HK-2 (cell line): ENCODE measurements around the gene RNF123.

Experiments
- DNase-seq: peaks from one replicate; pipeline ENCODE4 v3.0.0-alpha.2; 2018; ENCODE audit not compliant: unreplicated experiment

The RNF123 gene

DNA sequence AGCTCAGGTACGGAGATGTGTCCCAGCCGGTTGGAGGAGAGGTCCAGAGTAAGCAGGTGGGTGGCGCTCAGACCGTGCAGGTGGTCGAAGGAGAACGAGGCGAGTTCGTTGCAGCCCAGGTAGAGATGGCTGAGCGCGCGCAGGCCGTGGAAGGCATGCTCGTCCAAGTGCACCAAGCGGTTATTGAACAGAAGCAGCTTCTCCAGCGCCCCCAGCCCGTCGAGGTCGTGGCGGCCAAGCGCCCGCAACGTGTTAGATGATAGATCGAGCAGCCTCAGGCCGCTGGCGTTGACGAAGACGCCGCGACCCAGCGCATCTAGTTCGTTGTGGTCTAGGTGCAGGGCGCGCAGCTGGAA, 29.5 kb downstream of the RNF123 start:
- DNase-seq, result no peak

- DNase-seq, result no peak
Observed at GRCh38 chr3:49719214-49719884, 30.0 kb downstream of the RNF123 start, which contains the start of gene AMIGO3. Gene AMIGO3, minus strand, starts transcription at chr3:49719684. Its CDS starts 219 bp downstream, at chr3:49719465.

GRCh38 chr3:49720855-49721595, 31.7 kb downstream of the RNF123 start:
- no peak for DNase-seq

DNA sequence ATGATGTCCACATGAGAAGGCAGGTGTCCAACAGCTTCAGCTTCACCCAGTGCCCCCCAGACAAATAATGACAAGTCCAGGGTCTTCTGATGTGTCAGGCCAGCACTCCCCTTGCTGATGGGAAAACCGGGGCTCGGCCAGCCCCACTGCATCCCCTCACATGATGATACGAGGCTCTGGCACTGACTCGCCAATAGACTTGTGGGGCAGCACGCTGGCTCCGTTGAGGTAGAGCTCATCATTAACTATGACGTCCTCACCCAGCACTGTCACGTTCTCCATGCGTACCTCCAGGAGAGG, 32.2 kb downstream of the RNF123 start:
- no peak for DNase-seq

DNA sequence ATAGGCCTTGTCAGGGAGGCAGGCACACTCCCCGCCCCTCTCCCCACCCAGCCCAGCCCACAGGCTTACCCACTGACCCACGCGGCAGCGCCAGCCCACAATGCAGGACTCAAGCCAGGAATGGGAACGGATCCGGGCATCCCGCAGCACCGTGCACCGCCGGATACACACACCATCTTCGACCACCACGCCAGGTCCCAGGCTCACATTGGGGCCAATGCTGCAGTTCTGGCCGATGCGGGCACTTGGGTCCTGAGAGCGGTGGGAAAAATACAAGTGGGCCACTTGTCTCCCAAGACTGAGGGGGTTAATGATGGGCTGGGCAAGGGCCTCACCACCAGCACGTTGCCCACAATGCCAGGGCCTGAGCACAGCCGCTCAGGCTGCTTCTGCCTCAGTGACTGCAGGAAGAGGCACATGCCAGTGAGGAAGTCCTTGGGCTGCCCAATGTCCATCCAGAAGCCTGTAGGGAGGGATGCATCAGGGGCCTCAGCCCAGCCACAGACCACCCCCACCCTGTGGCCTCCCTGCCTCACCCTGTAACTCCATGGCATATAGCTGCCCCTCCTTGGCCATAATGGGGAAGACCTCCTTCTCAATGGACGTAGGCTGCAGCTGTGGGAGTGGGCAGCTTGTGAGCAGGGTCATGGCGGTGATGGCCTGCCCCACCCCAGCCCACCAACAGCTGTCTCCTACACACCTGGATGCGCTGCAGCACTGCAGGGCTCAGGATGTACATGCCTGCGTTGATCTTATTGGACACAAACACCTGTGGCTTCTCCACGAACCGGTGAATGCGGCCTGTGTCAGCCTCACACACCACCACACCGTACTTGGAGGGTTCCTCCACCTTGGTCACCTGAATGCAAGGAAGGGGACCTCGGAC, 32.8 kb downstream of the RNF123 start:
- no peak for DNase-seq

GRCh38 chr3:49722896-49723295, 33.5 kb downstream of the RNF123 start:
- DNase-seq, result no peak

- DNase-seq, result peak; percentile 51
Observed at GRCh38 chr3:49723296-49723627, 33.9 kb downstream of the RNF123 start.

DNA sequence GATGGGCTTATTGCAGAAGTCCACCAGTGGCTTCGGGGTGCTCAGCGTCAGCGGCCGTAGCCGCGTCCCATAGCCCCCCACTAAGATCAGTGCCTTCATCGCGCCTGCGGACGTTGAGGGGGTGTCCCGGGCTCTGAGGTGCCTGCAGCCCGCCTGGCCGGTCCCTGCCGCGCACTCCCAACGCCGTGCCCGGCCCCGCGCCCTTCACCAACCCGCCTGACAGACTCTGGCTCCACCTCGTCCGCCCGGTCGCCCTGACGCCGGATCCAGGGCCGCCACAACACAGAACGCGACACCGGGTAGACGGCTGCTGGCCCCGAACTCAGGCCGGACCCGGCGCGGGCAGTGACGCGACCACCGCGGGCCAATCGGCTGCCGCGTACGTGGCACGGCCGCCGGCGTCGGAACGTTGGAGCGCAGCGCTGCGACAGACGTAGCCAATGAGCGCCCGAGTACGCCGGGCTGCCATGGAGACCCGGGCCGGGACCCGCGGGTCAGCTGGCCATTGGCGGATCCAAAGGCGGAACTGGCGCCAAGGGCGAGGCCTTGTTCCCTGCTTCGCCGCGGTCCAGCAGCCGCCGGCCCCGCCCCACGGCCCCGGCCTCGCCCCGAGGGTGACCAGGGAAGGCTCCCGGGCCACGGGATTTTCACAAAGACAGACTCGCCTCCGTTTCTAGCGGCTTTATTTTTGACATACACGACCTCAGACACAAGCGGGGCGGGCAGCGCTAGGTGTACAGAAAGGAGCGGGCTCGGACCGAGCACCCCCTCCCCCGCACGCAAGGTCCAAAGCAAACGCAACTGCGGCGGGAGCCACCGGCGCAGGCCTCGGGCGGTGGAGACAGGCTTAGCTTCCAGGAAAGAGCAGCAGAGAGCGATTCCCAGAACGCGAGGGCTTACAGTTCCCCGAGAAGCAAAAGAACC, 34.5 kb downstream of the RNF123 start, which contains the start of gene GMPPB:
GMPPB (minus strand) TSS at position 324 of the 924 bp plus-strand sequence; CDS start at position 99, 225 bp downstream.
- DNase-seq, result peak; percentile 94

- DNase-seq, result no peak
Observed at GRCh38 chr3:49724586-49724985, 35.2 kb downstream of the RNF123 start.

DNA sequence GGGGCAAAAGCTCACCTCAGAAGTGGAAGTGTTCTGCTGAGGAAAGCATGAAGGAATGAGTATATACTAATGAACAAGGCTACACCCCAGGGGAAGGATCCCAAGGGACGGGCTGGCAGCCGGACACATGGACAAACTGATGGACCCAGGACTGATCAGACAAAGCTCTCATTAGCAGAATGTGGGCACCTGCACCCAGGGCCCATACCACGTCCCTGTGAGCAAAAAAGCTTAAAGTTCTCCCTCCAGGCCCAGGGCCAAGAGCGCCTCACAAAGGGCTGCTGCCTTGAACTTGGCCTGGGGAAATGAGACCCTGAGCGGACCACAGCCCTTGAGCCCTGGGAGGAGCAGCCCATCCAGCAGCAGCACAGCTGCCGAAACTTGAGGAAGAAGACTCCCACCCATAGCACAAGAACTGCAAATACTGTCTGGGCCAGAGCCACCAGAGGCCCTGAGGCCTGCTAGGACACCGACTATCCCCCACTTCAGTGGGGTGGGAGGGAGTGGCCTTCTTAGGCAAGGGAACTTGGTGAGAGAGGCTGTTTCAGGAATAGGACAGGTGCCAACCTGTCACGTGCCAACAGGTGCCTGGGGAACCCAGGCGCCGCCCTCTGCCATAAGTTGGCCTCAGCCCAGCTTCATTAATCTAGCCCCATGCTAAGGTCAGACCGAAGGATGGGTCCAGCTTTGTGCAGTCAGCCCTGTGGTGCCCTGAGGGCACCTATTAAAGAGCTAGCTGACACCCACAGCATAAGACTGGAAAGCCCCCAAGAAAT, 36.7 kb downstream of the RNF123 start:
- DNase-seq, result no peak

DNA sequence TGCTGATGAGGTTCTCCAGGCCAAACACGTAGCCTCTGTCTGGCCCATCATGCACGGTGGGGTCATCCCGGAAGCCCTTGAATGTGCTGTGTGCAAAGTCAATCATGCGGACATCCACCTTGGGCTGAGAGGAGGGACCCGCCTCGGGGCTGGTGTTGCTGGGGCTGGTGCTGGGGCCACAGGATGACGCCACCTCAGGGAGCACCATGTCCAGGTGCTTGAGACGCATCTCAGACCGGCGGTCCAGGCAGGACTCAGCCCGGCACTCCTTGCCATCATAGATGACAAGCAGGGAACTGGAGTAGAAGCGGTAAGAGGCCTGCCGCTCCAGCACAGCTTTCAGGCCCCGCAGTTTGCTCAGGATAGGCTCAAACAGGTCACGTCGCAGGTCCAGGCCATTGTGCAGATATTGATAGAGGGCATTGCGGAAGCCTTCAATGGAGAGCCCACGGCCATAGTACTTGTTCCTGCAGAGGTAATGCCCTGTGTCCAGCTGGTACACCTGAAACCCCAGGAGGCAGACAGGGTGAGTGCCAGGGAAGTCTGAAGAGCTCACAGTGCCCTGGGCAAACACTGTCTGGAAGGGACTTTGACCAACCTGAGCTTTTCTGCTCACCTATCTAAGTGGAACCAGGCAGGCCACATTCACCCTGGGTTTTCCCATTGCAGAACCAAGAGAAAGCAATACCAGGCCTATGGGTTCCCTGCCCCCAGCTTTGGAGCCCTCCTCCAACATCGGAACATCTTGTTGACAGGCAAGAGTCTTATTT, 38.0 kb downstream of the RNF123 start:
- no peak for DNase-seq

DNA sequence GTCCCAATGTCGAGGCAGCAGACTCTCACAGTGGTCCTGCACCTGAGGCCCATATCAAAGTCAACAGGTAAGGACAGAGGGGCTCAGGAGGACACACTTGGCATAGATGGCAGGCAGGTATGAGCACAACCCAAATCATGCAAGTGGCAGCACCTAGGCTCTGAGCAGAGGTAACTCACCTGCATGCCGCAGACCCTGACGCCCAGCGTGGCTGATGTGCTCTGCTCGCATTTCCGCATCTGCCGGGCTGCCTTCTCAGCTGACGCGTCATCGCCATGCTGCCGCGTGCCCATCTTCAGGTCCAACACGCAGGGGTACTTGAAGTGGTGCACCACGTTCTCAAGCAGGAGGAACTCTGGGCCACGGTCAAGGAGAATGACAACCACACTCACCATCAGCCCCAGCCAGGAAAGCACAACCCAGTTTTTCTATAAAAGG, 38.6 kb downstream of the RNF123 start:
- DNase-seq, result no peak

GRCh38 chr3:49729966-49730609, 40.7 kb downstream of the RNF123 start:
- no peak for DNase-seq

GRCh38 chr3:49732597-49732996, 43.2 kb downstream of the RNF123 start:
- DNase-seq, result no peak

DNA sequence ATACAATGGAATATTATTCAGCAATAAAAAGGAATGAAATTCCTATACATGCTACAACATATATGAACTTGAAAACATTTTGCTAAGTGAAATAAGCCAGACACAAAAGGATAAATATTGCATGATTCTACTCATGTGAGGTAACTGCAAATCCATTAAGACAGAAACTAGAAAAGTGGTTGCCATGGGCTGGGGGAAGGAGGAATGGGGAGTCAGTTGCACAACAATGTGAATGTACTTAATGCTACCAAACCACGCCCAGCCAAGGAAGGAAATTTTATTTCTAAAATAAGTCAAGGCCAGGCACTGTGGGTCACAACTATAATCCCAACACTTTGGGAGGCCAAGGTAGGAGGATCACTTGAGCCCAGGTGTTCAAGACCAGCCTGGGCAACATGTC, 44.2 kb downstream of the RNF123 start:
- DNase-seq, result no peak

- DNase-seq, result no peak
Observed at GRCh38 chr3:49734752-49735151, 45.4 kb downstream of the RNF123 start.

- no peak for DNase-seq
Observed at GRCh38 chr3:49738067-49738713, 48.8 kb downstream of the RNF123 start.

DNA sequence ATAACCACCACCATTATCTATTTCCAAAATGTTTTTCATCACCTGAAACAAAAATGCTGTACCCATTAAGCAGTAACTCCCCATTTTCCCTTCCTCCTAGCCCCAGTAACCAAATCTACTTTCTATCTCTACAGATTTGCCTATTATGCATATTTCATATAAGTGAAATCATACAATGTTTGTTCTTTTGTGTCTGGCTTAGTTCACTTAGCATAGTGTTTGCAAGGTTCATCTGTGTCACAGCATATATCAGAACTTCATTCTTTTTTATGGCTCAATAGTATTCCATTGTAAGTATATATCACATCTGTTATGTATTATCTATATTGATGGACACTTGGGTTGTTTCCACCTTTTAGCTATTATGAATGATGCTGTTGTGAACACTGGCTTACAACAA, 51.1 kb downstream of the RNF123 start:
- no peak for DNase-seq

GRCh38 chr3:49745986-49746385, 56.6 kb downstream of the RNF123 start:
- no peak for DNase-seq
